PC-9 (cell line): ENCODE measurements around the gene NUP210.
"Not testable (repeated sequence)": the region's sequence is repeated elsewhere in the genome, so short reads cannot be mapped to it uniquely, and the experiment has no call there.

Experiments used
- EZH2 ChIP-seq: fragments of 200-600 bp; sonication (generic); IDR thresholded peaks from 2 replicates; pipeline ENCODE4 v1.8.0; 2017; ENCODE audit warnings: antibody characterized with exemption, low read depth
- TF ChIP-seq, protein P1 (sequence below): fragments of 200-600 bp; sonication (generic); conservative IDR thresholded peaks from 2 replicates; pipeline ENCODE4 v1.6.1; 2017; ENCODE audit warnings: mixed run types, antibody characterized with exemption, mild to moderate bottlenecking, moderate library complexity

DNA sequence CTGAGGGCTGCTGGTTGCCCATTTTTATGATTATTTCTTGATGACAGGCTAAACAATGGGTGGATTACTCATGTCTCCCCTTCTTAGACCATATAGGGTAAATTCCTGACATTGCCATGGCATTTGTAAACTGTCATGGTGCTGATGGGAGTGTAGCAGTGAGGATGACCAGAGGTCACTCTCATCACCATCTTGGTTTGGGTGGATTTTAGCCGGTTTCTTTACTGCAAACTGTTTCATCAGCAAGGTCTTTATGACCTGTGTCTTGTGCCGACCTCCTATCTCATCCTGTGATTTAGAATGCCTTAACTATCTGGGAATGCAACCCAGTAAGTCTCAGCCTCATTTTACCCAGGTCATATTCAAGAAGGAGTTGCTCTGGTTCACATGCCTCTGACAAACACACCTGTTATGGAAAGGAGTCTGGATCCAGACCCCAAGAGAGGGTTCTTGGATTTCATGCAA, 10.3 kb upstream of the NUP210 start:
- TF ChIP-seq, protein P1, sequence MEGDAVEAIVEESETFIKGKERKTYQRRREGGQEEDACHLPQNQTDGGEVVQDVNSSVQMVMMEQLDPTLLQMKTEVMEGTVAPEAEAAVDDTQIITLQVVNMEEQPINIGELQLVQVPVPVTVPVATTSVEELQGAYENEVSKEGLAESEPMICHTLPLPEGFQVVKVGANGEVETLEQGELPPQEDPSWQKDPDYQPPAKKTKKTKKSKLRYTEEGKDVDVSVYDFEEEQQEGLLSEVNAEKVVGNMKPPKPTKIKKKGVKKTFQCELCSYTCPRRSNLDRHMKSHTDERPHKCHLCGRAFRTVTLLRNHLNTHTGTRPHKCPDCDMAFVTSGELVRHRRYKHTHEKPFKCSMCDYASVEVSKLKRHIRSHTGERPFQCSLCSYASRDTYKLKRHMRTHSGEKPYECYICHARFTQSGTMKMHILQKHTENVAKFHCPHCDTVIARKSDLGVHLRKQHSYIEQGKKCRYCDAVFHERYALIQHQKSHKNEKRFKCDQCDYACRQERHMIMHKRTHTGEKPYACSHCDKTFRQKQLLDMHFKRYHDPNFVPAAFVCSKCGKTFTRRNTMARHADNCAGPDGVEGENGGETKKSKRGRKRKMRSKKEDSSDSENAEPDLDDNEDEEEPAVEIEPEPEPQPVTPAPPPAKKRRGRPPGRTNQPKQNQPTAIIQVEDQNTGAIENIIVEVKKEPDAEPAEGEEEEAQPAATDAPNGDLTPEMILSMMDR = not testable (repeated sequence)
- not testable (repeated sequence) for TF ChIP-seq EZH2
